Suprapubic skin (tissue), 4 donors: ENCODE results near the gene OVAAL. TPM values are rescaled to one million over a fixed set of nuclear protein-coding genes. Genes with fewer than 3 reads are reported as not detected.

Source experiments
- DNase-seq, 2 donors: peaks; one replicate each; pipeline ENCODE4 v3.0.0-alpha.2; 2019; ENCODE audit warnings: low spot score in 2 of 2
- H3K27ac ChIP-seq: fragments of 200-600 bp; sonication (generic); one replicate; pipeline ENCODE4 v1.5.1; 2019
- H3K27me3 ChIP-seq: fragments of 200-600 bp; sonication (generic); one replicate; pipeline ENCODE4 v1.5.1; 2019
- H3K36me3 ChIP-seq: fragments of 200-600 bp; sonication (generic); one replicate; pipeline ENCODE4 v1.5.1; 2019
- H3K4me1 ChIP-seq: fragments of 200-600 bp; sonication (generic); one replicate; pipeline ENCODE4 v1.5.1; 2019
- H3K4me3 ChIP-seq: fragments of 200-600 bp; sonication (generic); one replicate; pipeline ENCODE4 v1.5.1; 2019; ENCODE audit warnings: mild to moderate bottlenecking
- H3K9me3 ChIP-seq: fragments of 200-600 bp; sonication (generic); one replicate; pipeline ENCODE4 v1.5.1; 2019
- EP300 ChIP-seq: sonication (generic); formaldehyde crosslinking; IDR thresholded peaks from one replicate; pipeline ENCODE4 v1.6.1; 2017; ENCODE audit warnings: antibody characterized with exemption
- POLR2A ChIP-seq, 2 donors: fragments of 450-650 bp; IDR thresholded peaks; one replicate each; pipeline ENCODE4 v1.6.1; 2017; ENCODE audit warnings: antibody characterized with exemption in 2 of 2, mild to moderate bottlenecking in 2 of 2, moderate library complexity in 2 of 2
- POLR2AphosphoS5 ChIP-seq, 3 donors: sonication (generic); formaldehyde crosslinking; IDR thresholded peaks; one replicate each; pipeline ENCODE4 v1.6.1; 2017; ENCODE audit warnings: antibody characterized with exemption in 3 of 3
- WGBS: methylation state at CpG from one replicate; pipeline ENCODE4 v1.1.5; 2018; 5-methylcytosine and 5-hydroxymethylcytosine counted together
- total RNA-seq, 4 donors: library from RNA; depleted of rRNA; stranded (reverse); fragments of >200 nt; gene quantifications; one replicate each; pipeline ENCODE4 v1.1.0, GENCODE V29; 2016
- TF ChIP-seq, protein P1 (sequence below), 2 donors: fragments of 200-600 bp in 1 of 2; fragments of 450-650 bp in 1 of 2; sonication (generic) in 1 of 2; IDR thresholded peaks; one replicate each; pipeline ENCODE4 v1.5.1; 2016 to 2019; ENCODE audit warnings: antibody characterized with exemption in 2 of 2, mild to moderate bottlenecking in 1 of 2, moderate library complexity in 1 of 2

The OVAAL gene
- total RNA-seq, 4 donors from 2014 or later, result not detected

DNA sequence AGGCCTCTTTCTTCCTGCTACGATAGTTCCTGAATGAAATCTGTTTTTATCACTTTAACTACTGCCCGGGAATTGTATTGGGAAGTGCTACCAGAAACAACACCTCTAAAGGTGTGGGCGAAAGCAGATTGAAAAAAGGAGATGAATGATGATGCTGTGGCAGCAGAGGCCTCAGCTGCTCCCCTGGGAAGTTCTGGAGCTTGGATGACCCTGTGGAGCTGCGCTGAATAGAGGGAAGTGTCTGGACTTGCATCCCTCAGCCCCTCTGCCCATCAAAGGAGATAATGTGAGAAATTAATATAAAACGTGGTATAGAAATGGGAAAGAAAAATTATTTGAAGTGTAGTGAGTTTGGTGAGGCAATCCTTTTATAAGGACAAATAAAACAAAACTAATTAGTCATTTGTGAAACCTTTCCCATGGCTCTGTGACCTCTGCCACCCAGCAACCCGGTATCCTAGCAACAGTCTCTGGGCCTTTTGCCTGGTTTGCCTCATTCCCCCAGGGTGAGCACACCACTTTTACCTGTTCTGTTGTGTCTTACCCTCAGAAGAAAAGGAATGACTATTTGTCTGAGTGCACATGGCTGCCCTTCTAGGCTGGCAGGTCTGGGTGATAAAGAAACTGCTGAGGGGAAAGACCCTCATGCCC lies 21.3 kb downstream of the OVAAL start:
- no peak for TF ChIP-seq POLR2A (IDR thresholded peaks at IDR 0.05)
- TF ChIP-seq, protein P1, sequence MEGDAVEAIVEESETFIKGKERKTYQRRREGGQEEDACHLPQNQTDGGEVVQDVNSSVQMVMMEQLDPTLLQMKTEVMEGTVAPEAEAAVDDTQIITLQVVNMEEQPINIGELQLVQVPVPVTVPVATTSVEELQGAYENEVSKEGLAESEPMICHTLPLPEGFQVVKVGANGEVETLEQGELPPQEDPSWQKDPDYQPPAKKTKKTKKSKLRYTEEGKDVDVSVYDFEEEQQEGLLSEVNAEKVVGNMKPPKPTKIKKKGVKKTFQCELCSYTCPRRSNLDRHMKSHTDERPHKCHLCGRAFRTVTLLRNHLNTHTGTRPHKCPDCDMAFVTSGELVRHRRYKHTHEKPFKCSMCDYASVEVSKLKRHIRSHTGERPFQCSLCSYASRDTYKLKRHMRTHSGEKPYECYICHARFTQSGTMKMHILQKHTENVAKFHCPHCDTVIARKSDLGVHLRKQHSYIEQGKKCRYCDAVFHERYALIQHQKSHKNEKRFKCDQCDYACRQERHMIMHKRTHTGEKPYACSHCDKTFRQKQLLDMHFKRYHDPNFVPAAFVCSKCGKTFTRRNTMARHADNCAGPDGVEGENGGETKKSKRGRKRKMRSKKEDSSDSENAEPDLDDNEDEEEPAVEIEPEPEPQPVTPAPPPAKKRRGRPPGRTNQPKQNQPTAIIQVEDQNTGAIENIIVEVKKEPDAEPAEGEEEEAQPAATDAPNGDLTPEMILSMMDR (IDR thresholded peaks at IDR 0.05), result no peak
- TF ChIP-seq POLR2AphosphoS5 (IDR thresholded peaks at IDR 0.05), result no peak
- H3K27ac ChIP-seq, result no peak overlapping the region
- peaks cover 11% of the 10 kb centered on the region for H3K4me1 ChIP-seq
- H3K9me3 ChIP-seq, result no peaks in the 10 kb centered on the region
- no peaks in the 10 kb centered on the region for H3K36me3 ChIP-seq
- no peaks in the 10 kb centered on the region for H3K27me3 ChIP-seq
- H3K4me3 ChIP-seq, result no peak overlapping the region
- 78% methylated on average over 6 of the region's 6 CpGs for WGBS
- no peak for DNase-seq

GRCh38 chr1:180581635-180582039 lies 22.9 kb downstream of the OVAAL start:
- Histone ChIP-seq H3K36me3 (no peaks in the 10 kb centered on the region), H3K4me1 (peaks cover 17% of the 10 kb centered on the region), H3K27me3 (no peaks in the 10 kb centered on the region), H3K4me3 (no peak overlapping the region), H3K27ac (no peak overlapping the region), H3K9me3 (no peaks in the 10 kb centered on the region)
- 100% methylated on average over 1 of the region's 1 CpG for WGBS
- TF ChIP-seq, protein P1 (IDR thresholded peaks at IDR 0.05), result no peak
- no peak for TF ChIP-seq POLR2A (IDR thresholded peaks at IDR 0.05)
- TF ChIP-seq EP300, result no peak
- TF ChIP-seq POLR2AphosphoS5 (IDR thresholded peaks at IDR 0.05), result no peak
- DNase-seq, result no peak

GRCh38 chr1:180584869-180585268 lies 26.1 kb downstream of the OVAAL start:
- peak overlapping the region; percentile 34 for H3K27ac ChIP-seq
- H3K9me3 ChIP-seq, result no peaks in the 10 kb centered on the region
- H3K4me1 ChIP-seq, result peaks cover 13% of the 10 kb centered on the region
- 66% methylated on average over 8 of the region's 8 CpGs for WGBS
- DNase-seq, result no peak
- no peak overlapping the region for H3K4me3 ChIP-seq
- H3K36me3 ChIP-seq, result no peaks in the 10 kb centered on the region
- TF ChIP-seq POLR2AphosphoS5 (IDR thresholded peaks at IDR 0.05) (no peak), EP300 (no peak), POLR2A (IDR thresholded peaks at IDR 0.05) (no peak)
- TF ChIP-seq, protein P1 (IDR thresholded peaks at IDR 0.05), result no peak
- no peaks in the 10 kb centered on the region for H3K27me3 ChIP-seq

DNA sequence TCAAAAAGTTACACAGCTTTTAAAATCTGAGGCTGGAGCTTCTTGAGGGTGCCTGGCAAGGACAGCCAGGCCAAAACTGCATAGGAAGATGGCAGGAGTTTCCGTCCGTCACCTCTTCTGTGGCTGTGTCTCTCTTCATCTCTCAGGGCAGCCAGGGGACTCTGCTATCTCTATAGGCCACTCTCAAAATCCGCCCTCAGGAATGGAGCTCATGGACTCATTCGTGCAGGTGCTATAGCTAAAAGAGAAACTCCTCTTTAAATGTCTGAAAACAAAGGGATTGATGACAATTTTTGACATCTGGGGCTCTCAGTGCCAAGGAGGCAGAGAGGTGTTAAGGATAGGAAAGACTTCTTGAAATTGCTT lies 27.2 kb downstream of the OVAAL start:
- TF ChIP-seq EP300 (no peak), POLR2A (IDR thresholded peaks at IDR 0.05) (no peak), POLR2AphosphoS5 (IDR thresholded peaks at IDR 0.05) (no peak)
- TF ChIP-seq, protein P1 (IDR thresholded peaks at IDR 0.05), result no peak
- DNase-seq, result no peak
- Histone ChIP-seq H3K27me3 (no peaks in the 10 kb centered on the region), H3K4me1 (peaks cover 6% of the 10 kb centered on the region), H3K9me3 (no peaks in the 10 kb centered on the region), H3K36me3 (no peaks in the 10 kb centered on the region), H3K27ac (peak overlapping the region; percentile 34), H3K4me3 (no peak overlapping the region)
- WGBS, result 83% methylated on average over 4 of the region's 4 CpGs

- H3K4me3 ChIP-seq, result no peak overlapping the region
- TF ChIP-seq POLR2AphosphoS5 (IDR thresholded peaks at IDR 0.05), result no peak
- TF ChIP-seq, protein P1 (IDR thresholded peaks at IDR 0.05), result no peak
- no peak for TF ChIP-seq POLR2A (IDR thresholded peaks at IDR 0.05)
- TF ChIP-seq EP300, result no peak
- H3K27me3 ChIP-seq, result no peaks in the 10 kb centered on the region
- H3K4me1 ChIP-seq, result peaks cover 6% of the 10 kb centered on the region
- H3K27ac ChIP-seq, result no peak overlapping the region
- WGBS, result 50% methylated on average over 1 of the region's 1 CpG
- H3K36me3 ChIP-seq, result no peaks in the 10 kb centered on the region
- no peaks in the 10 kb centered on the region for H3K9me3 ChIP-seq
- no peak for DNase-seq
Observed at GRCh38 chr1:180586671-180587155, 27.9 kb downstream of the OVAAL start.
